Activated CD4-positive, alpha-beta T cell treated with anti-CD3 and anti-CD28 coated beads for 1 hour (primary cell): ENCODE data around the gene POMGNT2.

ENCODE experiments used
- DNase-seq: peaks from one replicate; pipeline ENCODE4 v3.0.0-alpha.2; 2020

The POMGNT2 gene

GRCh38 chr3:43102773-43103480 is 3.0 kb downstream of the POMGNT2 start:
- DNase-seq, result no peak

DNA sequence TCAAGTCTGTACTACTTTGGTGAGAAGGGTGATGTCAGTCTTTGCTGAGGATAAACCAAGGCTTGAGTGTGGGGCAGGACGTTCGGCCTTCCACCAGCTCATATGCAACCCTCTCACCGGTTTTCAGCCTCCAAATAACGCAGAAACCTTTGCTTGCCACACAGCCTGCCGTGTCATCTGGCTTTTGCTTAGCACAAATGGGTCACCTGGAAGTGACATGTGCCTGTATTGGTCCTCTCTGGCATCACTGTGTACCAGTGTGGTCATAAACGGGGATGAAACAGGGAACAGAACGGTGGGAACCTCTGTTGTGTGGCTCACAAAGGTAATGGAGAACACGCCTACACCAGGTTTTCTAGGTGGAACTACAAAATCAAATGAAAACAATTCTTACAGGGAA is 7.1 kb downstream of the POMGNT2 start:
- DNase-seq, result no peak

GRCh38 chr3:43097400-43098080 is 8.3 kb downstream of the POMGNT2 start:
- DNase-seq, result no peak

DNA sequence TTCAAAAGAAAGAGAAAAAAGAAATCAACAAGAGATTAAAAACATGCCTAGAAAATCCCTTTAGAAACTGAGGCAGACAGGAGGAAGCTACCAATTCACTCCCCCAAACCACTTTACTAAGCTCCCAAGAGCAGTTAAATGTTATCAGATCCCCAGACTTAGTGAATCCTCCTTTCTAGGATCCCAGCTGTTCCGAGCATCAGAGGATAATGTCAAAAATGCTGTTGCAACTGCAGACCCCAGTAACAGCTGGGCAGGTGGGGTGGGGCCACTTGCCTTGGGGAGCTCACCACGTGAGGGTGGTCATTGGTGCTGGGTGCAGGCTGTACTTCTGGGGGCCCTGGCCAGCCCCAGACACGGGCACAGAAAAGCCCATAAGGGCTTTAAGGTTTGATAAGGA is 9.1 kb downstream of the POMGNT2 start:
- no peak for DNase-seq

GRCh38 chr3:43095370-43095769 is 10.5 kb downstream of the POMGNT2 start:
- no peak for DNase-seq

- DNase-seq, result no peak
These were observed 11.0 kb downstream of the POMGNT2 start for GRCh38 chr3:43094851-43095250.

DNA sequence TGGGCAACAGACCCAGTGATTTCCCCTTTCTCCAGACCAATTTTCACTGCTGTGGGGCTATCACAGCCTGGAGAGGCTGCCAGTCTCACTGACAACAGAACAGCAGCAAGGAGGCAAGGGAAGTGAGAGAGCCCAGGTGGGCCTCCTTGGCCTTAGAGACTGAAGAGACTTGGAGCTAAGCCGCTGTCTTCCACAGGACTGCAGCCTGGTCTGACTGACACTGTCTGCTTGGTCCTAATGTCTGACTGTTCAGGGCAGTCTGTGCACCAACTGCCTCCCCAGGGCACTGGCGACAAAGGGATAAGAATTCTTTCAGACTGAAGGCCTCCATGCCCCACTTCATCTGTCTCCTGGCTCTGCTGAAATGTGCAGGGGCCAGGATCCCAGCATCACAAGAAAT is 11.5 kb downstream of the POMGNT2 start:
- DNase-seq, result no peak

GRCh38 chr3:43093974-43094373 is 11.9 kb downstream of the POMGNT2 start:
- DNase-seq, result no peak

GRCh38 chr3:43093006-43093405 is 12.9 kb downstream of the POMGNT2 start:
- DNase-seq, result no peak

GRCh38 chr3:43091481-43091880 is 14.4 kb downstream of the POMGNT2 start:
- DNase-seq, result no peak

DNA sequence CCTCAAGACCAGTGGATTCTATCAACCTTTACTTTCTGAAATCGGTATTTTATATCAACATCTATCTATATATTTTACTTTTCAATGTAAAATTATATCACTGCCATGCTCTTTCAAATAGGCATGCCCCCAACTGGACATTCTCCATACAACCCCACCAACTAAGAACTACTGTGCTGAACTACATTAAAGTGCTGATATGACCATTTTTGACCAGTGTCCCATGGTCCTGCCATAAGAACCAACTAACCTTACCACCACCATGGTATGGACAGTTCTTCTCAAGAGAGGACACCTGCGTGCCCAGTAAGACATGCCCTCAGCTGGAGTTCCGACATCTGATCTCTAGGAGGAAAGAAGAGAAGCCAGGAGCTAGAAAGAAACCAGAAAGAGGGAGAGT is 15.6 kb downstream of the POMGNT2 start:
- DNase-seq, result no peak

GRCh38 chr3:43089081-43089480 is 16.8 kb downstream of the POMGNT2 start:
- no peak for DNase-seq

GRCh38 chr3:43087249-43087776 is 18.6 kb downstream of the POMGNT2 start:
- DNase-seq, result no peak

- DNase-seq, result no peak
These were observed 19.3 kb downstream of the POMGNT2 start for GRCh38 chr3:43086460-43087165.

DNA sequence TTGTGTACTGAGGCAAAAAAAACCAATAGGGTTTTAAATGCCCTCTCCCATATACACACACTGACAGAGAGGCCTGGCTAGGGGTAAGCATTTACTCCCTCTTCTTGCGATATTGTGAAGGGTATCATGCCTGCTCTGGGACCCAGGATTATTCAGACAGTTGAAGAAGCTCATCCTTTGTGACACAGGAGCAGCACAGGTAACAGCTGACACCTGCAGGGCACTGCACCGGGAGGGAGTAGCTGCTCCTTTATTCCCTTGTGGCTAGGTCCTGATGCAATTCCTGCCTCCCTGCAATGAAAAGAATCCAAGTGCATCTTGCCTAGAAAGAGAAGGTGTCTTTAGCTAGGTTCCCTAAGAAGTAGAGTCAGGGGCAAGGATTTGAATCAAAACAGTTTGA is 23.4 kb downstream of the POMGNT2 start:
- DNase-seq, result no peak

DNA sequence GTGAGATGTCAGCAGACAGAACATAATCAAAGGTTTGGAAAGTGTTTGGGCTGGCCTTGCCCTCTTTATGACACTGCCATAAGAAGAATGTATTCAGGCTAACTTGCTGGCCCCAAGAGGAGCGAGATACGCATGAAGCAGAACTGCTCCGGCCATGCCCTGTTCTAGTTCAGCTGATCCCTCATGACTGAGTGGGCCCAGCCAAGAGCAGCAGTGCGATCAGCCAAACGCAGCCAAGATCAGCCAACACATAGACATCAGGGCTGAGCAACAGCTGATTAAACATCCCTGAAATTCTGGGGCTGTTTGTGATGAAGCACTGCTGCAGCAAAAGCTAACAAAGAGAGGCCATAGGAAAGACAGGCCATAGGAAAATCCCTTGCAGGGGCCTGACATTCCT is 24.1 kb downstream of the POMGNT2 start:
- no peak for DNase-seq

- DNase-seq, result no peak
These were observed 24.9 kb downstream of the POMGNT2 start for GRCh38 chr3:43080726-43081568.

GRCh38 chr3:43079536-43080332 is 26.1 kb downstream of the POMGNT2 start:
- DNase-seq, result no peak

DNA sequence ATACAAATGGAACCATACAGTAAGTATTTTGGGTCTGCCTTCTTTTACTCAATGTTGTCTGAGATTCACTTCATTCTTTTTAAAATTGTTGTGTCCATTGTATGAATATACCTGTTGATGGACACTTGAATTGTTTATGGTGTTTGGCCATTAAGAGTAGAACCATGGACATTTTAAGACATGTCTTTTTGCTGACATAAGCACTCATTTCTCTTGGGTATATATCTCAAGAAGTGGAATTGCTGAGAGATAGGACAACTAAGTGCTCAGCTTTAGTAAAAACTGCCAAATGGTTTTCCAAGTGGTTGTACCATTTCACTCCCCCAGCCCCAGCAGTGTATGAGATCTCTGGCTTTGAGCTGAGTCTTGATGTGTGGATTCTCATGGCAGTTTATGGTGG is 28.2 kb downstream of the POMGNT2 start:
- DNase-seq, result no peak

DNA sequence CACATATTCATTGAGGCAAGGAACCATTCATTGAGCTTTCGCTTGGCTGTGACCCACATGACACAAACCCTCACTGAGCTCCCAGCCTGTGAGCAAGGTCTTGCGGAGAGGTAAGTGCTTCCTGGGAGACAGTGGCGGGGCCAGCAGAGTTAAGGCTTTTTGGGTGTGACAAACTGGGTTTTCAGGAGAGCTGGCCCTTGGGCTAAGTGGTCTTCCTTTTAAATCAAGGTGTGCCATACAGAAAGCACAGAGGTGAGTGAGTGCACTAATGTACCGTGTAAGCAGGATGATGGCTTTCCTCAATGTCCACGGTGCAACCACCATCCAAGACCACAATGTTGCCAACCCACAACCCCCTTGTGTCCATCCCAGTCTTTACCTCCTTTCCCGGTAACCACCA is 28.6 kb downstream of the POMGNT2 start:
- DNase-seq, result no peak

- no peak for DNase-seq
These were observed 29.0 kb downstream of the POMGNT2 start for GRCh38 chr3:43076857-43077256.
